ENCODE measurements around the gene GPC6.
"Not testable (repeated sequence)": the region's sequence is repeated elsewhere in the genome, so short reads cannot be mapped to it uniquely, and the experiment has no call there.

- not testable (repeated sequence) for TF ChIP-seq CTCF (conservative IDR thresholded peaks at IDR 0.05); ZFX (IDR thresholded peaks at IDR 0.05)
Observed at GRCh38 chr13:94302847-94303565, 1076.4 kb downstream of the GPC6 start.
